CD14-positive monocyte (primary cell): Measurements from ENCODE around the gene TP73. TPM values are rescaled to one million over a fixed set of nuclear protein-coding genes. Genes with fewer than 3 reads are reported as not detected.

Source experiments
- DNase-seq, 3 donors: peaks; one replicate each; pipeline ENCODE4 v3.0.0-alpha.2; 2011 to 2022
- H2AFZ ChIP-seq: 2 replicates; pipeline ENCODE4 v1.6.0; 2012; ENCODE audit warnings: mild to moderate bottlenecking, low read depth, low read length, inconsistent platforms; ENCODE audit not compliant: insufficient read depth, poor library complexity, severe bottlenecking
- H3K27ac ChIP-seq, 2 donors: 1 replicate in 1 of 2; 2 replicates in 1 of 2; pipeline ENCODE4 v1.5.1; 2012 to 2013; ENCODE audit warnings: low read length in 2 of 2, control low read depth in 1 of 2, inconsistent platforms in 1 of 2, low read depth in 1 of 2, mild to moderate bottlenecking in 1 of 2
- H3K27me3 ChIP-seq, 2 donors: one replicate each; pipeline versions ENCODE4 v1.6.0 to v1.6.1; 2011 to 2013; ENCODE audit warnings: low read length in 2 of 2; ENCODE audit not compliant: control insufficient read depth in 2 of 2, insufficient read depth in 2 of 2
- H3K36me3 ChIP-seq, 2 donors: replicated peaks in 1 of 2; 1 replicate in 1 of 2; 2 replicates in 1 of 2; pipeline versions ENCODE4 v1.5.1 to v1.6.1; 2012 to 2013; ENCODE audit warnings: low read length in 2 of 2, control low read depth in 1 of 2, inconsistent platforms in 1 of 2, mild to moderate bottlenecking in 1 of 2; ENCODE audit not compliant: insufficient read depth in 2 of 2, control insufficient read depth in 1 of 2
- H3K4me1 ChIP-seq, 2 donors: 1 replicate in 1 of 2; 2 replicates in 1 of 2; pipeline versions ENCODE4 v1.5.1 to v1.6.1; 2012 to 2013; ENCODE audit warnings: low read length in 2 of 2, control low read depth in 1 of 2, inconsistent platforms in 1 of 2, mild to moderate bottlenecking in 1 of 2, moderate library complexity in 1 of 2; ENCODE audit not compliant: insufficient read depth in 2 of 2, control insufficient read depth in 1 of 2
- H3K4me2 ChIP-seq: replicated peaks from 2 replicates; pipeline ENCODE3; 2012; ENCODE audit warnings: low read length, moderate library complexity, mild to moderate bottlenecking; ENCODE audit not compliant: poor library complexity, severe bottlenecking; ENCODE audit errors: extremely low read depth
- H3K4me3 ChIP-seq, 3 experiments: fragments of 200-600 bp in 1 of 3; sonication (generic) in 1 of 3; replicated peaks in 1 of 3; 1 replicate in 2 of 3; 2 replicates in 1 of 3; pipeline ENCODE4 v1.5.1; 2011 to 2013; ENCODE audit warnings: low read length in 3 of 3, mild to moderate bottlenecking in 3 of 3, control low read depth in 2 of 3, low read depth in 2 of 3, inconsistent platforms in 1 of 3, moderate library complexity in 1 of 3
- H3K79me2 ChIP-seq: 2 replicates; pipeline ENCODE4 v1.6.0; 2012; ENCODE audit warnings: mild to moderate bottlenecking, control low read depth, inconsistent platforms, low read length, moderate library complexity; ENCODE audit not compliant: insufficient read depth
- H3K9ac ChIP-seq: 2 replicates; pipeline ENCODE4 v1.6.0; 2017; ENCODE audit warnings: low read length, mild to moderate bottlenecking; ENCODE audit not compliant: insufficient read depth, poor library complexity, severe bottlenecking
- H3K9me3 ChIP-seq, 2 donors: replicated peaks in 1 of 2; 1 replicate in 1 of 2; 2 replicates in 1 of 2; pipeline versions ENCODE4 v1.5.1 to v1.6.1; 2012 to 2013; ENCODE audit warnings: low read length in 2 of 2, control low read depth in 1 of 2; ENCODE audit not compliant: control insufficient read depth in 1 of 2, insufficient read depth in 1 of 2
- H4K20me1 ChIP-seq: 2 replicates; pipeline ENCODE4 v1.6.0; 2012; ENCODE audit warnings: mild to moderate bottlenecking, low read length, control low read depth, moderate library complexity; ENCODE audit not compliant: insufficient read depth
- H3K27ac Mint-ChIP-seq, 7 donors: one replicate each; pipeline ENCODE4 v1.8.0; 2020; ENCODE audit warnings: mild to moderate bottlenecking in 7 of 7, mixed read lengths in 7 of 7, moderate library complexity in 6 of 7, inconsistent platforms in 2 of 7
- H3K27me3 Mint-ChIP-seq, 3 donors: one replicate each; pipeline ENCODE4 v1.8.0; 2021 to 2022; ENCODE audit warnings: low read depth in 3 of 3, mild to moderate bottlenecking in 3 of 3, mixed read lengths in 3 of 3, moderate library complexity in 3 of 3, inconsistent platforms in 1 of 3
- H3K36me3 Mint-ChIP-seq, 2 donors: one replicate each; pipeline ENCODE4 v1.8.0; 2020; ENCODE audit warnings: mixed read lengths in 2 of 2, inconsistent platforms in 1 of 2, mild to moderate bottlenecking in 1 of 2
- H3K4me1 Mint-ChIP-seq: one replicate; pipeline ENCODE4 v1.8.0; 2020; ENCODE audit warnings: mild to moderate bottlenecking, mixed read lengths
- H3K4me3 Mint-ChIP-seq, 2 donors: one replicate each; pipeline ENCODE4 v1.8.0; 2020; ENCODE audit warnings: mild to moderate bottlenecking in 2 of 2, mixed read lengths in 2 of 2, moderate library complexity in 1 of 2
- H3K9me3 Mint-ChIP-seq, 7 donors: one replicate each; pipeline ENCODE4 v1.8.0; 2020 to 2022; ENCODE audit warnings: mixed read lengths in 7 of 7, mild to moderate bottlenecking in 6 of 7, moderate library complexity in 6 of 7, inconsistent platforms in 2 of 7
- CTCF ChIP-seq: fragments of 200-600 bp; IDR thresholded peaks from one replicate; pipeline ENCODE4 v1.8.0; 2022; ENCODE audit warnings: antibody characterized with exemption, mild to moderate bottlenecking
- WGBS: methylation state at CpG from one replicate; pipeline ENCODE4 v1.1.5; 2013; ENCODE audit warnings: missing lambda C conversion rate; ENCODE audit not compliant: insufficient coverage; 5-methylcytosine and 5-hydroxymethylcytosine counted together
- intact Hi-C, 2 donors: fragments of 100-400 bp; cut with micrococcal nuclease; formaldehyde crosslinking; loops; one replicate each; pipeline versions ENCODE4 v1.15.0 to v1.15.1; 2023
- polyA plus RNA-seq, 3 donors: library from polyadenylated mRNA; depleted of rRNA in 1 of 3; unstranded in 2 of 3; stranded (reverse) in 1 of 3; fragments of 300-500 nt in 2 of 3; fragments of >200 nt in 1 of 3; fragmentation: Illumina TruSeq in 2 of 3; gene quantifications; 1 replicate in 2 of 3; 2 replicates in 1 of 3; pipeline ENCODE4 v1.2.3, GENCODE V29; 2012 to 2021

Gene TP73
- polyA plus RNA-seq, 3 donors = 0.21 to 0.42 TPM; not detected in 1

GRCh38 chr1:3729594-3730542 is 77.6 kb downstream of the TP73 start:
- Histone ChIP-seq H2AFZ (no peak overlapping the region), H3K4me1 (no peaks in the 10 kb centered on the region), H4K20me1 (no peaks in the 10 kb centered on the region), H3K9me3 (no peaks in the 10 kb centered on the region), H3K4me2 (no peak overlapping the region), H3K79me2 (no peaks in the 10 kb centered on the region), H3K36me3 (no peaks in the 10 kb centered on the region), H3K27ac (no peak overlapping the region), H3K9ac (no peak overlapping the region), H3K27me3 (no peaks in the 10 kb centered on the region), H3K4me3 (no peak overlapping the region)
- Mint-ChIP-seq H3K9me3 (no peaks in the 10 kb centered on the region), H3K4me3 (no peak overlapping the region), H3K36me3 (no peaks in the 10 kb centered on the region), H3K27me3 (peaks cover 2 to 15% (median 7%) of the 10 kb centered on the region in 3 donors), H3K4me1 (no peaks in the 10 kb centered on the region), H3K27ac (no peak overlapping the region)
- WGBS = 81% methylated on average over 26 of the region's 32 CpGs
- intact Hi-C loops = loop anchor here in 1 of 2 donors (10.0 kb wide), 2 partner anchors 165 to 235 kb away; no protein-coding TSS in a partner anchor
- no peak for TF ChIP-seq CTCF
- no peak for DNase-seq

- TF ChIP-seq CTCF = no peak
- H3K4me1 Mint-ChIP-seq = no peaks in the 10 kb centered on the region
- peaks cover 2 to 15% (median 7%) of the 10 kb centered on the region in 3 donors for H3K27me3 Mint-ChIP-seq
- no peak overlapping the region for H3K27ac Mint-ChIP-seq
- H3K4me1 ChIP-seq = no peaks in the 10 kb centered on the region
- no peak for DNase-seq
- H3K9ac ChIP-seq = no peak overlapping the region
- peaks cover under 1 to 2% of the 10 kb centered on the region in 2 donors for H3K36me3 Mint-ChIP-seq
- WGBS = 64% methylated on average over 24 of the region's 25 CpGs
- no peaks in the 10 kb centered on the region for H3K9me3 Mint-ChIP-seq
- intact Hi-C loops = no loop called here
- no peak overlapping the region for H3K4me3 Mint-ChIP-seq
- H3K36me3 ChIP-seq = no peaks in the 10 kb centered on the region
- no peaks in the 10 kb centered on the region for H3K79me2 ChIP-seq
- H3K9me3 ChIP-seq = no peaks in the 10 kb centered on the region
- H3K4me2 ChIP-seq = no peak overlapping the region
- no peaks in the 10 kb centered on the region for H3K27me3 ChIP-seq
- no peak overlapping the region for H3K27ac ChIP-seq
- H2AFZ ChIP-seq = no peak overlapping the region
- H4K20me1 ChIP-seq = no peaks in the 10 kb centered on the region
- H3K4me3 ChIP-seq = no peak overlapping the region
Measured at GRCh38 chr1:3730543-3731247, 78.4 kb downstream of the TP73 start.
